IMR-90 (cell line): ENCODE data around the gene TMEM181. TPM values are rescaled to one million over a fixed set of nuclear protein-coding genes. Genes with fewer than 3 reads are reported as not detected.

Source experiments
- ATAC-seq: fragments of 200-7000 bp; cut with Tn5 transposase; 2 replicates; pipeline ENCODE4 v1.9.1; 2020; ENCODE audit warnings: low read depth, mild to moderate bottlenecking, moderate library complexity
- BruUV-seq: library from RNA; stranded (reverse); fragments of 400-500 nt; replicated peaks from 2 replicates; lab custom pipeline; 2021; lab: Mats Ljungman, UMichigan
- CTCF ChIA-PET: fragments of 300-600 bp; formaldehyde crosslinking; extraction: SDS; loops from one replicate; lab custom pipeline; 2021; ENCODE audit warnings: antibody characterized with exemption; lab: Yijun Ruan, JAX
- POLR2A ChIA-PET: fragments of 300-600 bp; sonication (Branson Sonifier 250); formaldehyde crosslinking; loops from one replicate; lab custom pipeline; 2022; ENCODE audit warnings: antibody characterized with exemption; ENCODE audit not compliant: unreplicated experiment; lab: Charles Lee
- DNase-seq: peaks from one replicate; pipeline ENCODE4 v3.0.0; 2013
- H2AFZ ChIP-seq: replicated peaks from 2 replicates; pipeline ENCODE3; 2013; ENCODE audit warnings: low read length, mild to moderate bottlenecking; ENCODE audit not compliant: poor library complexity
- H2AK5ac ChIP-seq: 2 replicates; pipeline ENCODE4 v1.6.1; 2013; ENCODE audit warnings: low read depth, low read length, inconsistent platforms
- H2AK9ac ChIP-seq: replicated peaks from 2 replicates; pipeline ENCODE3; 2013; ENCODE audit warnings: mild to moderate bottlenecking, low read depth, low read length, moderate library complexity; ENCODE audit not compliant: poor library complexity
- H2BK120ac ChIP-seq: 2 replicates; pipeline ENCODE4 v1.6.1; 2013; ENCODE audit warnings: low read depth, low read length, inconsistent platforms
- H2BK15ac ChIP-seq: 3 replicates; pipeline ENCODE4 v1.6.1; 2013; ENCODE audit warnings: low read depth, low read length, inconsistent platforms
- H2BK20ac ChIP-seq: 2 replicates; pipeline ENCODE4 v1.6.1; 2013; ENCODE audit warnings: low read depth, mild to moderate bottlenecking, inconsistent platforms, low read length, moderate library complexity
- H2BK5ac ChIP-seq: 2 replicates; pipeline ENCODE4 v1.6.1; 2013; ENCODE audit warnings: mild to moderate bottlenecking, low read depth, low read length, inconsistent platforms; ENCODE audit not compliant: poor library complexity, severe bottlenecking
- H3K14ac ChIP-seq: replicated peaks from 2 replicates; pipeline ENCODE4 v1.6.1; 2013; ENCODE audit warnings: low read depth, low read length, inconsistent platforms
- H3K18ac ChIP-seq: 2 replicates; pipeline ENCODE4 v1.6.1; 2013; ENCODE audit warnings: low read depth, low read length, control low read depth
- H3K23ac ChIP-seq: 2 replicates; pipeline ENCODE4 v1.6.1; 2013; ENCODE audit warnings: low read depth, low read length, inconsistent platforms
- H3K27ac ChIP-seq: 2 replicates; pipeline ENCODE4 v1.5.1; 2013; ENCODE audit warnings: mild to moderate bottlenecking, control low read depth, low read length; ENCODE audit not compliant: insufficient read depth
- H3K27me3 ChIP-seq: 2 replicates; pipeline ENCODE4 v1.6.1; 2013; ENCODE audit warnings: low read length; ENCODE audit not compliant: control insufficient read depth, insufficient read depth
- H3K36me3 ChIP-seq: 2 replicates; pipeline ENCODE4 v1.6.1; 2013; ENCODE audit warnings: low read length, mixed read lengths; ENCODE audit not compliant: control insufficient read depth, insufficient read depth
- H3K4ac ChIP-seq: 2 replicates; pipeline ENCODE4 v1.6.1; 2013; ENCODE audit warnings: low read depth, low read length, inconsistent platforms
- H3K4me1 ChIP-seq: 2 replicates; pipeline ENCODE4 v1.6.1; 2013; ENCODE audit warnings: low read length, mixed read lengths; ENCODE audit not compliant: control insufficient read depth, insufficient read depth
- H3K4me2 ChIP-seq: 2 replicates; pipeline ENCODE4 v1.6.1; 2013; ENCODE audit warnings: low read depth, mild to moderate bottlenecking, control low read depth, low read length, moderate library complexity
- H3K4me3 ChIP-seq: 2 replicates; pipeline ENCODE4 v1.5.1; 2013; ENCODE audit warnings: low read depth, mild to moderate bottlenecking, control low read depth, low read length, moderate library complexity; ENCODE audit not compliant: insufficient read depth
- H3K56ac ChIP-seq: 2 replicates; pipeline ENCODE4 v1.6.1; 2013; ENCODE audit warnings: low read length, inconsistent platforms; ENCODE audit not compliant: insufficient read depth; ENCODE audit errors: extremely low read depth
- H3K79me1 ChIP-seq, 2 experiments: 2 replicates each; pipeline ENCODE4 v1.6.1; 2013; ENCODE audit warnings: low read length in 2 of 2, inconsistent platforms in 1 of 2, low read depth in 1 of 2
- H3K9ac ChIP-seq: 2 replicates; pipeline ENCODE4 v1.6.1; 2013; ENCODE audit warnings: low read depth, low read length, control low read depth
- H3K9me1 ChIP-seq: 2 replicates; pipeline ENCODE4 v1.6.1; 2013; ENCODE audit warnings: low read length, inconsistent platforms; ENCODE audit not compliant: insufficient read depth
- H3K9me3 ChIP-seq: 2 replicates; pipeline ENCODE4 v1.6.1; 2013; ENCODE audit warnings: low read length; ENCODE audit not compliant: control insufficient read depth, insufficient read depth
- H4K20me1 ChIP-seq: 2 replicates; pipeline ENCODE4 v1.6.1; 2013; ENCODE audit warnings: low read length, inconsistent platforms; ENCODE audit not compliant: insufficient read depth
- H4K5ac ChIP-seq: 2 replicates; pipeline ENCODE4 v1.6.1; 2013; ENCODE audit warnings: mild to moderate bottlenecking, low read depth, low read length, control low read depth
- H4K8ac ChIP-seq, 2 experiments: 2 replicates each; pipeline ENCODE4 v1.6.1; 2013; ENCODE audit warnings: low read depth in 2 of 2, low read length in 2 of 2, control low read depth in 1 of 2, inconsistent platforms in 1 of 2
- H4K91ac ChIP-seq: 2 replicates; pipeline ENCODE4 v1.6.1; 2013; ENCODE audit warnings: low read depth, low read length, inconsistent platforms; ENCODE audit not compliant: insufficient read depth
- RFX5 ChIP-seq: IDR thresholded peaks from 2 replicates; pipeline ENCODE4 v1.8.0; 2012; ENCODE audit warnings: low read depth, mild to moderate bottlenecking, low read length, moderate library complexity
- WGBS, 2 experiments: methylation state at CpG; one replicate each; pipeline versions ENCODE4 v1.1.5 to v1.1.7; 2013; ENCODE audit warnings: missing lambda C conversion rate in 2 of 2; ENCODE audit not compliant: insufficient read length in 1 of 2; ENCODE audit errors: extremely low coverage in 2 of 2; 5-methylcytosine and 5-hydroxymethylcytosine counted together
- dilution Hi-C: fragments of 300-500 bp; cut with HindIII; formaldehyde crosslinking; loops from one replicate; pipeline ENCODE4 v1.14.3; 2018; ENCODE audit warnings: low sequenced_read_pairs; ENCODE audit not compliant: unreplicated experiment
- in situ Hi-C: fragments of 300-500 bp; cut with MboI; formaldehyde crosslinking; loops from 3 replicates; pipeline ENCODE4 v1.14.3; 2019; ENCODE audit warnings: low sequenced_read_pairs, inconsistent platforms, mixed read lengths
- intact Hi-C: fragments of 100-400 bp; cut with micrococcal nuclease; formaldehyde crosslinking; loops from 2 replicates; pipeline ENCODE4 v1.10.0; 2022
- polyA plus RNA-seq, 3 experiments: library from polyadenylated mRNA; depleted of rRNA; stranded (reverse); fragments of >200 nt; gene quantifications; 2 replicates each; pipeline ENCODE4 v1.2.3, GENCODE V29; 2012; ENCODE audit warnings: low replicate concordance in 1 of 3
- total RNA-seq: library from RNA; depleted of rRNA; stranded (reverse); fragments of >200 nt; gene quantifications from 2 replicates; pipeline ENCODE4 v1.2.3, GENCODE V29; 2012

Gene TMEM181
- total and polyA plus RNA-seq, 2 of the 4 experiments (the other 2 are of a cell fraction), result 22.8 to 27.8 TPM

- H2BK120ac ChIP-seq, result no peak overlapping the region
- dilution Hi-C loops, result no loop called here
- peaks cover 28% of the 10 kb centered on the region for H3K36me3 ChIP-seq
- no peak overlapping the region for H4K91ac ChIP-seq
- no peak overlapping the region for H2AK5ac ChIP-seq
- peaks cover 19% of the 10 kb centered on the region for H3K4me1 ChIP-seq
- no peaks in the 10 kb centered on the region for H3K27me3 ChIP-seq
- peak overlapping the region; percentile 67 for H2AK9ac ChIP-seq
- DNase-seq (no peak), ATAC-seq (no peak)
- no peak overlapping the region for H3K4ac ChIP-seq
- no peak overlapping the region for H3K18ac ChIP-seq
- H3K79me1 ChIP-seq, result peaks cover 32 to 67% of the 10 kb centered on the region in 2 experiments
- ChIA-PET POLR2A (no interaction called here), CTCF (interaction anchor here (0.6 kb wide), 1 partner anchor 175 kb away, joined by 4 read pairs; no protein-coding TSS in a partner anchor)
- no peak overlapping the region for H3K4me2 ChIP-seq
- no peak overlapping the region for H4K5ac ChIP-seq
- H3K23ac ChIP-seq, result peak overlapping the region; percentile 7
- intact Hi-C loops, result no loop called here
- no TSS peak for BruUV-seq
- peaks cover 18% of the 10 kb centered on the region for H3K9me1 ChIP-seq
- H3K4me3 ChIP-seq, result no peak overlapping the region
- H4K8ac ChIP-seq, result 0 out of 4 replicates have a peak overlapping the region, but pooled peaks of 1 of the 2 experiments have one; percentile 51
- no peak overlapping the region for H2AFZ ChIP-seq
- TF ChIP-seq RFX5, result no peak
- in situ Hi-C loops, result loop anchor here (25.0 kb wide), 1 partner anchor 1073 kb away; no protein-coding TSS in a partner anchor
- H3K14ac ChIP-seq, result no peak overlapping the region
- H2BK20ac ChIP-seq, result no peak overlapping the region
- no peak overlapping the region for H3K27ac ChIP-seq
- no peak overlapping the region for H2BK15ac ChIP-seq
- WGBS, 2 experiments, result no CpG with 5 or more reads among the region's 5 CpGs
- H3K56ac ChIP-seq, result no peak overlapping the region
- no peak overlapping the region for H3K9ac ChIP-seq
- no peaks in the 10 kb centered on the region for H3K9me3 ChIP-seq
- peak overlapping the region; percentile 38 for H2BK5ac ChIP-seq
- H4K20me1 ChIP-seq, result peaks cover 36% of the 10 kb centered on the region
These were observed 79.2 kb downstream of the TMEM181 start for GRCh38 chr6:158639056-158639455.
